ENCODE data around the gene GLB1L3. TPM values are rescaled to one million over a fixed set of nuclear protein-coding genes. Genes with fewer than 3 reads are reported as not detected.

The GLB1L3 gene
- total RNA-seq, 1 experiment from 2014 or later = not detected

- Histone ChIP-seq H3K9me3 (no peaks in the 10 kb centered on the region), H3K4me1 (no peaks in the 10 kb centered on the region), H3K36me3 (ENCODE audit: control insufficient read depth, insufficient read depth, low read length) (no peaks in the 10 kb centered on the region), H3K27me3 (replicated peaks; ENCODE audit: control insufficient read depth, insufficient read depth, low read length) (no peaks in the 10 kb centered on the region), H3K4me3 (ENCODE audit: low read depth, low read length) (no peak overlapping the region)
- no peaks in the 10 kb centered on the region for H3K9me3 Mint-ChIP-seq (ENCODE audit: unreplicated experiment)
- ChIA-PET CTCF (interaction anchor here (1.0 to 2.2 kb wide), 7 partner anchors 9 to 317 kb away, joined by 3 to 14 read pairs (median 3); partner anchors contain the start of genes ACAD8, NCAPD3, THYN1 and VPS26B), POLR2A (interaction anchor here (0.6 kb wide), 1 partner anchor 20 kb away, joined by 5 read pairs; the partner anchor contains the start of genes NCAPD3 and VPS26B)
- no TSS peak for BruUV-seq (replicated peaks)
- no peak overlapping the region for H3K27ac Mint-ChIP-seq (ENCODE audit: unreplicated experiment)
- H3K4me3 Mint-ChIP-seq (ENCODE audit: unreplicated experiment) = no peak overlapping the region
- TF ChIP-seq CTCF (IDR thresholded peaks at IDR 0.05; ENCODE audit: insufficient read depth in 1 of 2, low read depth in 1 of 2, low read length in 1 of 2, severe bottlenecking in 1 of 2, unreplicated experiment in 1 of 2) = peak; percentile 78 to 80
- H3K4me1 Mint-ChIP-seq (ENCODE audit: low read depth, unreplicated experiment) = no peaks in the 10 kb centered on the region
- peak; percentile 48 to 52 for DNase-seq
- intact Hi-C loops (cut with micrococcal nuclease; ENCODE audit: unreplicated experiment) = loop anchor here (1.0 to 2.0 kb wide), 2 partner anchors 20 to 37 kb away; partner anchors contain the start of gene VPS26B
- peaks cover 46% of the 10 kb centered on the region for H3K36me3 Mint-ChIP-seq (ENCODE audit: insufficient read depth, unreplicated experiment)
- no peaks in the 10 kb centered on the region for H3K27me3 Mint-ChIP-seq (ENCODE audit: insufficient read depth, unreplicated experiment)
These were observed 31.6 kb upstream of the GLB1L3 start for GRCh38 chr11:134244593-134244992.

GRCh38 chr11:134245434-134245833 lies 30.7 kb upstream of the GLB1L3 start:
- BruUV-seq (replicated peaks) = no TSS peak
- no peaks in the 10 kb centered on the region for H3K27me3 Mint-ChIP-seq (ENCODE audit: insufficient read depth, unreplicated experiment)
- no peaks in the 10 kb centered on the region for H3K9me3 Mint-ChIP-seq (ENCODE audit: unreplicated experiment)
- ChIA-PET CTCF (interaction anchor here (1.2 to 2.2 kb wide), 3 partner anchors 8 to 38 kb away, joined by 6 to 14 read pairs (median 6); partner anchors contain the start of genes ACAD8, NCAPD3, THYN1 and VPS26B), POLR2A (no interaction called here)
- H3K4me1 Mint-ChIP-seq (ENCODE audit: low read depth, unreplicated experiment) = no peaks in the 10 kb centered on the region
- Histone ChIP-seq H3K9me3 (no peaks in the 10 kb centered on the region), H3K4me1 (no peaks in the 10 kb centered on the region), H3K4me3 (ENCODE audit: low read depth, low read length) (no peak overlapping the region), H3K36me3 (ENCODE audit: control insufficient read depth, insufficient read depth, low read length) (no peaks in the 10 kb centered on the region; the same call in 1 of the 2 replicates), H3K27me3 (replicated peaks; ENCODE audit: control insufficient read depth, insufficient read depth, low read length) (no peaks in the 10 kb centered on the region)
- no peak overlapping the region for H3K4me3 Mint-ChIP-seq (ENCODE audit: unreplicated experiment)
- peaks cover 46% of the 10 kb centered on the region for H3K36me3 Mint-ChIP-seq (ENCODE audit: insufficient read depth, unreplicated experiment)
- intact Hi-C loops (cut with micrococcal nuclease; ENCODE audit: unreplicated experiment) = loop anchor here (2.0 kb wide), 1 partner anchor 21 kb away; the partner anchor contains the start of gene VPS26B
- peak in 1 of 2 experiments; percentile 25 for DNase-seq
- H3K27ac Mint-ChIP-seq (ENCODE audit: unreplicated experiment) = no peak overlapping the region
- no peak for TF ChIP-seq CTCF (IDR thresholded peaks at IDR 0.05; ENCODE audit: insufficient read depth in 1 of 2, low read depth in 1 of 2, low read length in 1 of 2, severe bottlenecking in 1 of 2, unreplicated experiment in 1 of 2)

GRCh38 chr11:134246100-134246499 lies 30.1 kb upstream of the GLB1L3 start:
- ChIA-PET POLR2A (no interaction called here), CTCF (no interaction called here)
- DNase-seq = no peak
- Histone ChIP-seq H3K9me3 (no peaks in the 10 kb centered on the region), H3K27me3 (replicated peaks; ENCODE audit: control insufficient read depth, insufficient read depth, low read length) (no peaks in the 10 kb centered on the region), H3K4me1 (no peaks in the 10 kb centered on the region), H3K4me3 (ENCODE audit: low read depth, low read length) (no peak overlapping the region), H3K36me3 (ENCODE audit: control insufficient read depth, insufficient read depth, low read length) (no peaks in the 10 kb centered on the region; the same call in 1 of the 2 replicates)
- Mint-ChIP-seq H3K27ac (ENCODE audit: unreplicated experiment) (no peak overlapping the region), H3K9me3 (ENCODE audit: unreplicated experiment) (no peaks in the 10 kb centered on the region), H3K4me3 (ENCODE audit: unreplicated experiment) (no peak overlapping the region), H3K27me3 (ENCODE audit: insufficient read depth, unreplicated experiment) (no peaks in the 10 kb centered on the region), H3K4me1 (ENCODE audit: low read depth, unreplicated experiment) (no peaks in the 10 kb centered on the region), H3K36me3 (ENCODE audit: insufficient read depth, unreplicated experiment) (peaks cover 46% of the 10 kb centered on the region)
- no TSS peak for BruUV-seq (replicated peaks)
- no peak for TF ChIP-seq CTCF (IDR thresholded peaks at IDR 0.05; ENCODE audit: insufficient read depth in 1 of 2, low read depth in 1 of 2, low read length in 1 of 2, severe bottlenecking in 1 of 2, unreplicated experiment in 1 of 2)
- intact Hi-C loops (cut with micrococcal nuclease; ENCODE audit: unreplicated experiment) = no loop called here

All from Caco-2 (cell line).